Activated CD4-positive, alpha-beta memory T cell treated with anti-CD3 and anti-CD28 coated beads for 36 hours (primary cell): ENCODE measurements around the gene CEMIP. TPM values are rescaled to one million over a fixed set of nuclear protein-coding genes. Genes with fewer than 3 reads are reported as not detected.

Experiments
- CTCF ChIA-PET: fragments of 350-600 bp; sonication (Branson Sonifier 250); formaldehyde crosslinking; loops from one replicate; lab custom pipeline; 2021; ENCODE audit warnings: antibody characterized with exemption, inconsistent platforms; lab: Charles Lee
- POLR2A ChIA-PET: fragments of 350-600 bp; sonication (Branson Sonifier 250); formaldehyde crosslinking; loops from one replicate; lab custom pipeline; 2021; ENCODE audit warnings: antibody characterized with exemption; lab: Charles Lee
- DNase-seq: peaks from one replicate; pipeline ENCODE4 v3.0.0-alpha.2; 2020
- H3K27ac Mint-ChIP-seq: one replicate; pipeline ENCODE4 v1.8.0; 2021; ENCODE audit warnings: mixed read lengths
- H3K27me3 Mint-ChIP-seq: one replicate; pipeline ENCODE4 v1.8.0; 2021; ENCODE audit warnings: mixed read lengths
- H3K36me3 Mint-ChIP-seq: one replicate; pipeline ENCODE4 v1.8.0; 2021; ENCODE audit warnings: mixed read lengths
- H3K4me1 Mint-ChIP-seq: one replicate; pipeline ENCODE4 v1.8.0; 2021; ENCODE audit warnings: low read depth, mixed read lengths
- H3K4me3 Mint-ChIP-seq: one replicate; pipeline ENCODE4 v1.8.0; 2021; ENCODE audit warnings: mild to moderate bottlenecking, mixed read lengths
- H3K9me3 Mint-ChIP-seq: one replicate; pipeline ENCODE4 v1.8.0; 2021; ENCODE audit warnings: mixed read lengths
- intact Hi-C: fragments of 100-400 bp; cut with micrococcal nuclease; formaldehyde crosslinking; loops from one replicate; pipeline ENCODE4 v1.15.1; 2023
- total RNA-seq, 2 experiments: library from RNA; stranded (reverse); gene quantifications; one replicate each; pipeline ENCODE4 v1.2.3, GENCODE V29; 2021

The CEMIP gene
- total RNA-seq, 2 experiments from 2014 or later: 0.07 TPM; not detected in 1

- no peaks in the 10 kb centered on the region for H3K4me1 Mint-ChIP-seq
- intact Hi-C loops: no loop called here
- H3K36me3 Mint-ChIP-seq: peaks cover 19% of the 10 kb centered on the region
- H3K27me3 Mint-ChIP-seq: no peaks in the 10 kb centered on the region
- POLR2A ChIA-PET: no interaction called here
- CTCF ChIA-PET: interaction anchor here (0.9 to 3.9 kb wide), 2 partner anchors 10 to 28 kb away, joined by 3 to 16 read pairs; no protein-coding TSS in a partner anchor
- DNase-seq: no peak
- H3K27ac Mint-ChIP-seq: no peak overlapping the region
- H3K9me3 Mint-ChIP-seq: no peaks in the 10 kb centered on the region
- H3K4me3 Mint-ChIP-seq: no peak overlapping the region
These were observed 161.7 kb downstream of the CEMIP start for GRCh38 chr15:80940851-80941250.

DNA sequence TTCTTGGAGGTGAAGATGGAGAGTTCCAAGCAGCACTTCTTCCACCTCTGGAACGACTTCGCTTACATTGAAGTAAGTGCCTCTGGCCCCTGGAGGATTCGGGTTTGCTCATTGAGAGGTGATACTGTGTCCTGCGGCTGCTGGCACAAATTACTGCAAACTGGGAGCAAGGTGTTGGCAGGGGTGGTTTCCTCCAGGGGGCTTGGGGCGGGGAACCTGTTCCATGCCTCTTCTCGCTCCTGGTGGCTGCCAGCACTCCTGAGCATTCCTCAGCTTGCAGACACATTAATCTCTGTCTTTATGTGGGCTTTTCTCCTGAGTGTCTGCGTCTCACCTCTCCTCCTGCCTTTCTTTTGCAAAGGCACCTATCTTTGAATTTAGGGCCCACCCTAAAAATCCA lies 163.1 kb downstream of the CEMIP start:
- intact Hi-C loops: no loop called here
- H3K9me3 Mint-ChIP-seq: no peaks in the 10 kb centered on the region
- no peaks in the 10 kb centered on the region for H3K4me1 Mint-ChIP-seq
- DNase-seq: no peak
- peaks cover 27% of the 10 kb centered on the region for H3K36me3 Mint-ChIP-seq
- H3K27me3 Mint-ChIP-seq: no peaks in the 10 kb centered on the region
- H3K4me3 Mint-ChIP-seq: no peak overlapping the region
- no peak overlapping the region for H3K27ac Mint-ChIP-seq
- ChIA-PET CTCF (no interaction called here), POLR2A (no interaction called here)

GRCh38 chr15:80942746-80943565 lies 163.8 kb downstream of the CEMIP start:
- CTCF ChIA-PET: no interaction called here

DNA sequence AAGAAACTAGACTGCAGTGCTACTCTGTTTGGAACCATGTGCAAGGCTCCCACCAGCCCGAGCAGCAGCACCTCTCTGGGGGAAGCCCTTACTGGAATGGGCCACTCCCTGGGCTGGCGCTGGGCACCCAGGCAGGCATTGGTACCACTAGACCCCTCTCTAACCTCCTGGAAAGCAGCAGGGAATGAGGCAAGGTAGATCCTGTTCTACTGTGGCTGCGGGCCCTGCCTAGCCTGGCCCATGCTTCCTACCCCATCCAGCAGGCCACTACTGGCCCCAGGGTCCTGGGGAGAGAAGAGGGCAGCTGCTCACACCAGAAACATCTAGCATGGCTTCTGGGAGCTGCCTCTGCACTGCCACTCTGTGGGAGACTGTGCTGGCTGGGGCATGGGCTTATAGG lies 165.6 kb downstream of the CEMIP start:
- H3K27me3 Mint-ChIP-seq: no peaks in the 10 kb centered on the region
- CTCF ChIA-PET: interaction anchor here (1.0 kb wide), 1 partner anchor 25 kb away, joined by 3 read pairs; no protein-coding TSS in a partner anchor

More at GRCh38 chr15:80942746-80943565, 163.8 kb downstream of the CEMIP start:
- Mint-ChIP-seq H3K27me3 (no peaks in the 10 kb centered on the region), H3K27ac (no peak overlapping the region), H3K4me1 (no peaks in the 10 kb centered on the region), H3K9me3 (no peaks in the 10 kb centered on the region), H3K36me3 (peaks cover 33% of the 10 kb centered on the region), H3K4me3 (no peak overlapping the region)
- DNase-seq: no peak
- POLR2A ChIA-PET: no interaction called here
- intact Hi-C loops: no loop called here

DNA sequence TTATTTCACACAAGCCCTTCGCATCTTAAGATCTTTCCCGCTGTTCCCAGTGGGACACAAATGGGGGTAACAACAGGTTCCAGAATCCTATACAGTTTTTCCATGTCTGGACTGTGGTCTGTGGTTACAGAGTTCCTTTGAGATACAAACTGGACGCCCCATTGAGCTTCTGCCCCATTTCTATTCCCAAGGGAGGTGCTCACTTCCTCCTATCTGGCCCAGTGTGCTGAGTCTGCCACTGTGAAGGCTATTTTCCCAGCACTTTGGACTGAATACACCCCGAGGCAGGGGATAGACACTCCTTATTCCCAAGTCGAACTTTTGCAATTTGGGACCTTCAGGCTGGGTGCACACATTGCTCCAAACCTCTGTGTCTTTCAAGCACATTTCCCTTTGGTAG lies 166.4 kb downstream of the CEMIP start:
- H3K36me3 Mint-ChIP-seq: peaks cover 41% of the 10 kb centered on the region
- H3K4me3 Mint-ChIP-seq: no peak overlapping the region
- CTCF ChIA-PET: interaction anchor here (1.0 kb wide), 1 partner anchor 24 kb away, joined by 3 read pairs; no protein-coding TSS in a partner anchor

More for the DNA sequence above, 165.6 kb downstream of the CEMIP start:
- no peak for DNase-seq
- H3K27ac Mint-ChIP-seq: no peak overlapping the region
- POLR2A ChIA-PET: no interaction called here
- peaks cover 39% of the 10 kb centered on the region for H3K36me3 Mint-ChIP-seq
- H3K9me3 Mint-ChIP-seq: no peaks in the 10 kb centered on the region
- H3K4me3 Mint-ChIP-seq: no peak overlapping the region
- intact Hi-C loops: no loop called here
- no peaks in the 10 kb centered on the region for H3K4me1 Mint-ChIP-seq

DNA sequence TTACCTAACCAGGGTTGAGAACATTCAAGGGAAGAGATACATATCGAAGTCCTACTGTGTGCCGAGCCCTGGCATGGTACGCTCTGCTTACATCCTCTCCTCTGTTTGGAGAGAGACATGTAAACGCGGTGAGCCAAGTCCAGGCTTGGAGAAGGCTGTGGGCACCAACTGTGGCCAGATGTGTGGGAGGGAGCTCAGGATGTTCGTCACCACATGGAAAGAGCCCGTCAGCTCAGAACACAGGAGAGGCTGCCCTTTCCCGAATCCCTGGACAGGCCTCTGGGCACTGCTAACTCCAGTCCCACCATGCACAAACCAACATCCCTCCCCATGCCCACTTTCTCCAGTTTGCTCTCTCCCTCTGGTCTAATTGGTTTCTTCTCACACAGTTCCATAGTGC lies 167.4 kb downstream of the CEMIP start:
- H3K4me3 Mint-ChIP-seq: no peak overlapping the region
- H3K4me1 Mint-ChIP-seq: no peaks in the 10 kb centered on the region
- POLR2A ChIA-PET: no interaction called here
- intact Hi-C loops: no loop called here
- no peak for DNase-seq
- H3K9me3 Mint-ChIP-seq: no peaks in the 10 kb centered on the region
- no peak overlapping the region for H3K27ac Mint-ChIP-seq
- no peaks in the 10 kb centered on the region for H3K27me3 Mint-ChIP-seq
- peaks cover 41% of the 10 kb centered on the region for H3K36me3 Mint-ChIP-seq
- CTCF ChIA-PET: no interaction called here

More for the DNA sequence above, 166.4 kb downstream of the CEMIP start:
- no peak for DNase-seq
- POLR2A ChIA-PET: no interaction called here
- Mint-ChIP-seq H3K27ac (no peak overlapping the region), H3K27me3 (no peaks in the 10 kb centered on the region), H3K9me3 (no peaks in the 10 kb centered on the region), H3K4me1 (no peaks in the 10 kb centered on the region)
- intact Hi-C loops: no loop called here

GRCh38 chr15:80948651-80949292 lies 169.6 kb downstream of the CEMIP start:
- Mint-ChIP-seq H3K27ac (no peak overlapping the region), H3K27me3 (no peaks in the 10 kb centered on the region), H3K36me3 (peaks cover 40% of the 10 kb centered on the region), H3K4me3 (no peak overlapping the region), H3K9me3 (no peaks in the 10 kb centered on the region), H3K4me1 (no peaks in the 10 kb centered on the region)
- ChIA-PET CTCF (interaction anchor here (1.9 kb wide), 1 partner anchor 22 kb away, joined by 8 read pairs; no protein-coding TSS in a partner anchor), POLR2A (no interaction called here)
- DNase-seq: no peak
- intact Hi-C loops: no loop called here

DNA sequence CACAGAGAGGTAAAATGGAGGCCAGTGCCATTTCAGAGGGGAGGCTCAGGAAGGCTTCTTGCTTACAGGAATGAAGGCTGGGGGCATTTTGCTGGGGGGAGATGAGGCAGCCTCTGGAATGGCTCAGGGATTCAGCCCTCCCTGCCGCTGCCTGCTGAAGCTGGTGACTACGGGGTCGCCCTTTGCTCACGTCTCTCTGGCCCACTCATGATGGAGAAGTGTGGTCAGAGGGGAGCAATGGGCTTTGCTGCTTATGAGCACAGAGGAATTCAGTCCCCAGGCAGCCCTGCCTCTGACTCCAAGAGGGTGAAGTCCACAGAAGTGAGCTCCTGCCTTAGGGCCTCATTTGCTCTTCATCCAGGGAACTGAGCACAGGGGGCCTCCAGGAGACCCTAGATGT lies 170.6 kb downstream of the CEMIP start:
- peaks cover 35% of the 10 kb centered on the region for H3K36me3 Mint-ChIP-seq
- H3K9me3 Mint-ChIP-seq: no peaks in the 10 kb centered on the region
- ChIA-PET POLR2A (no interaction called here), CTCF (interaction anchor here (1.9 kb wide), 1 partner anchor 21 kb away, joined by 8 read pairs; no protein-coding TSS in a partner anchor)
- intact Hi-C loops: no loop called here
- no peak overlapping the region for H3K27ac Mint-ChIP-seq
- H3K27me3 Mint-ChIP-seq: no peaks in the 10 kb centered on the region
- DNase-seq: no peak
- H3K4me1 Mint-ChIP-seq: no peaks in the 10 kb centered on the region
- no peak overlapping the region for H3K4me3 Mint-ChIP-seq

DNA sequence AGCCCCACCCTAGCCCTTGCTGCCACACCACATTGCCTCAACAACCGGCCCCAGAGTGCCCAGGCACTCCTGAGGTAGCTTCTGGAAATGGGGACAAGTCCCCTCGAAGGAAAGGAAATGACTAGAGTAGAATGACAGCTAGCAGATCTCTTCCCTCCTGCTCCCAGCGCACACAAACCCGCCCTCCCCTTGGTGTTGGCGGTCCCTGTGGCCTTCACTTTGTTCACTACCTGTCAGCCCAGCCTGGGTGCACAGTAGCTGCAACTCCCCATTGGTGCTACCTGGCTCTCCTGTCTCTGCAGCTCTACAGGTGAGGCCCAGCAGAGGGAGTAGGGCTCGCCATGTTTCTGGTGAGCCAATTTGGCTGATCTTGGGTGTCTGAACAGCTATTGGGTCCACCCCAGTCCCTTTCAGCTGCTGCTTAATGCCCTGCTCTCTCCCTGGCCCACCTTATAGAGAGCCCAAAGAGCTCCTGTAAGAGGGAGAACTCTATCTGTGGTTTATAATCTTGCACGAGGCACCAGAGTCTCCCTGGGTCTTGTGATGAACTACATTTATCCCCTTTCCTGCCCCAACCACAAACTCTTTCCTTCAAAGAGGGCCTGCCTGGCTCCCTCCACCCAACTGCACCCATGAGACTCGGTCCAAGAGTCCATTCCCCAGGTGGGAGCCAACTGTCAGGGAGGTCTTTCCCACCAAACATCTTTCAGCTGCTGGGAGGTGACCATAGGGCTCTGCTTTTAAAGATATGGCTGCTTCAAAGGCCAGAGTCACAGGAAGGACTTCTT lies 171.3 kb downstream of the CEMIP start:
- Mint-ChIP-seq H3K27ac (no peak overlapping the region), H3K4me3 (no peak overlapping the region), H3K27me3 (no peaks in the 10 kb centered on the region), H3K9me3 (no peaks in the 10 kb centered on the region), H3K36me3 (peaks cover 35% of the 10 kb centered on the region), H3K4me1 (peaks cover 2% of the 10 kb centered on the region)
- DNase-seq: no peak
- intact Hi-C loops: no loop called here
- CTCF ChIA-PET: interaction anchor here (1.3 to 1.9 kb wide), 2 partner anchors 9 to 20 kb away, joined by 3 to 8 read pairs; no protein-coding TSS in a partner anchor
- POLR2A ChIA-PET: no interaction called here

DNA sequence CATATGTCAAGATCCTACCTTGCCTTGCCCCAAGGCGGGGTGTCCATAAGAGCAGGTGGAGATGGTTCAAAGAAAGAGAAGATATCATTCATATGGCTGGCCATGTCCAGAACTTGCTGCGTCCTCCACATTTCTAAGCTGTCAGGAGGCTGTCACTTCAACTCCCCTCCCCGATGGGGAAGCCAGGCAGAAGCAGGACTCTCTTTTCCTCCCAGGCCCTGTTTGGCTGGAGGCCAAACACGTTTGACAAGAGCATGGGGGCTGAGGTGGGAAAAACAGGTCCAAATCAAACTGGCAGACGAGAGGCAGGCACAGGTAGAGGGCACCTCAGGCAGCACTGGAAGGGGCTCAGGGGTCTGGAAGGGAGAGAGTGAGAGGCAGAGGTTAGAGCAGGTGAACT lies 172.8 kb downstream of the CEMIP start:
- Mint-ChIP-seq H3K9me3 (no peaks in the 10 kb centered on the region), H3K27ac (no peak overlapping the region), H3K4me1 (peaks cover 9% of the 10 kb centered on the region), H3K4me3 (no peak overlapping the region), H3K27me3 (no peaks in the 10 kb centered on the region), H3K36me3 (peaks cover 29% of the 10 kb centered on the region)
- ChIA-PET POLR2A (no interaction called here), CTCF (no interaction called here)
- no peak for DNase-seq
- intact Hi-C loops: no loop called here

- DNase-seq: no peak
These were observed 174.1 kb downstream of the CEMIP start for GRCh38 chr15:80953001-80953952.

More at GRCh38 chr15:80953001-80953952, 174.1 kb downstream of the CEMIP start:
- Mint-ChIP-seq H3K36me3 (peaks cover 17% of the 10 kb centered on the region), H3K4me3 (no peak overlapping the region), H3K27ac (no peak overlapping the region), H3K27me3 (no peaks in the 10 kb centered on the region), H3K4me1 (peaks cover 16% of the 10 kb centered on the region), H3K9me3 (no peaks in the 10 kb centered on the region)
- ChIA-PET CTCF (no interaction called here), POLR2A (no interaction called here)
- intact Hi-C loops: no loop called here
